NAMALWA (cell line): ENCODE data around the gene ZNF519.
A peak's percentile ranks its signal among the peaks of the same experiment; 100 is the strongest.

ENCODE experiments used
- DNase-seq: peaks from one replicate; pipeline ENCODE4 v3.0.0-alpha.2; 2015; ENCODE audit warnings: low spot score

ZNF519 gene

DNA sequence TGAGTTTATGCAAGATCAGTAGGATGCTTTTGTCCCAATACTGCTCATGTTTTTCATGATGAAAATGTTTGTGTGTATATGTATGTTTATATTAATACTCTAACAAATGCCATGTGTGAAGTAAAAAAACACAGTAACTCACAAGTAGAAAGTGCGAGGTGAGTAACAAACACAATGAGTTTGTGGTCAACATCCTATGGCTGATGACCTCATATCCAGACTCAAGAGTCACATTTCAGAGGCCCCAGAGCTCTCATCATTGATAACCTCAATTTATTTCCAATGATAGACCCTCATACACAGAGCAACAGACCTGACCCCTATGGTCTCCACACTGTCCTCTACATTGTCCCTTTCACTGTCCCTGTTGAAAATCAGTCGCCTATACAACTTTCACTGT is 34.5 kb downstream of the ZNF519 start:
- no peak for DNase-seq

DNA sequence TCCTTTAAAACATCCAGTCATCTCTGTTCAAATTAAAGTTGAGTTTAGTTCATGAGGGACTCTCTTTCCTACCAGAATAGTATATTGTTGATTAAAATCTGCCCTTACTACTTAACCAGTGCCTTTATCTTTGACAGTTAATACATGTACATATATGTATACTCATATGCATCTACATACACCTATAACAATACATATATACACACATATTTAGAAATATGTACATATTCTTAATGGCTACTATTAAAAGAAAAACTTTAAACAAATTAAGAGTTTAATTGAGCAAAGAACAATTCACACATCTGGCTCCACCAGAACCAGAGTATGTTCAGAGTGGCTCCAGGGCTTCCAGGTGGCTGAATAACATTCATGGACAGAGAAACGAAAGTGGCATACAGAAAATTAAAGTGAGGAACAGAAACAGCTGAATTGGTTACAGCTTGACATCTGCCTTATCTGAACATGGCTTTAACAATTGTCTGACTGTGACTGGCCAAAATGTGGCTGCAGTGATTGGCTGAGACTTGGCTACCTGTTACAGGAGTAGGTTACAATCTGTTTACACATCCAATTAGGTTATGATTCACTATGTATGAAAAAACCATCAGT is 38.8 kb downstream of the ZNF519 start:
- no peak for DNase-seq

DNA sequence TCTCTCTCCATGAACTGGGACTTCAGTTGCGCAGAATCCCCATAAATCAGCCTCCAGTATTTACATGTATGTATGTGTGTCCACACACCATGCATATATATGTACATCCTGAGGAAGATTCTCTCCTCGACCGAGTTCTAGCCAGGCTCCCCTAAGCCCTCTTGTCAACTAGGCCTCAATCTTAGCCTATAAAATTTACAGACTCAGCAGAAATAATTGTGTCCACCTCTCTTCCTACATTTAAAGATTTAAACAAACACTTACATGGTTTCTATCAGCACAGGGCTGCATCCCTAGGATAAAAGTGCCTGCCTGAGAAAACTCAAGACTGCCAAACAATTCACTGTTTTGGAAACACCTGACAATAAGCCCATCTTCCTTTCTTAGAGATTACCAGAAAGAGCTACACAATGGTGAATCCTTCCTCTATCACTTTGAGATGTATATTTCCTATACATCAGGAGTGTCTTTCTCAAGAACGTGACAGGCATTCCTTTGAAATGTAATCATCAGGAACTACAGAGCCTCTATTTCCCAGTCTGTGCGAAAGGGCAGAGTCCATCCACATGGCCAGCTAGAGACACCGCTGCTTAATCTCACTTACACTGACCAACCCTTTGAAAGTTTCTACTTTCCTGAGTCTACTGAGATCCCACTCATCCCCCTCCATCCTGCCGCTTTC is 39.5 kb downstream of the ZNF519 start:
- DNase-seq: no peak

DNA sequence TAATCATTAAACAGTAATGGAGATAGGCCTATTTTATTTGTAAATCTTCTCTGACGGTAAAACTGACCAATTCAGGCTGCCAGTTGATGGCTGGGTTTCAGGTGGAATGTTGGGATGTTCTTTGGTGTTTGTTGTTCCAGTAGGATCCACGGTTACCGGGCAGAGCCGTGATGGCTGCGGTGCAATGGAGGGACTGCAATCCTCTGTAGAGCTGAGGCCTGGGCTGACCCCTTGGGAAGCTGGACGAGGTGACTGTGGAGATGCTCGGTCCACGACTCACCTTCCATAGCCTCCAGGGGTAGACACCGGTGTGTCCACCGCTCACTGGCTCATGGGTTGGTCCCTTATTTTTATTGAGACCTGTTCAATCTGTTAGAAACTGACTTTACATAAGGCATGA is 42.5 kb downstream of the ZNF519 start:
- DNase-seq: no peak

DNA sequence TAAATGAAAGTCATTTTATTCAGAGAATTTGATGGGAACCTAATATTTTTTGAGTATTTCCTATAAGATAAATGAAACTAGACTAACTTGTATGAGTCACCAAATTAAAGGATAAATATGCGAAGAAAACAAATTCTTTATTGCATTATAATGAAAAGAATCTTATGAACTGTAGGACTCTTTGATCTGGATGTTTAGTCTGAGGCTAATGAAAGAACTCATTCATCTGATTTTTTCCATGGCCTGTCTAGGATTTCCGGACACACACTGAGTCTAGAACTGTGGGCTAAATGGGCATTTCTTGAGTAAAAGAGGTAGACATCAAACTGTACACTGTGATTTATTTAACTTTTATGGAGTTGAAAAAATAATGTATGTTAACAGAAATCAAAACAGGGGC is 43.0 kb downstream of the ZNF519 start:
- no peak for DNase-seq

DNA sequence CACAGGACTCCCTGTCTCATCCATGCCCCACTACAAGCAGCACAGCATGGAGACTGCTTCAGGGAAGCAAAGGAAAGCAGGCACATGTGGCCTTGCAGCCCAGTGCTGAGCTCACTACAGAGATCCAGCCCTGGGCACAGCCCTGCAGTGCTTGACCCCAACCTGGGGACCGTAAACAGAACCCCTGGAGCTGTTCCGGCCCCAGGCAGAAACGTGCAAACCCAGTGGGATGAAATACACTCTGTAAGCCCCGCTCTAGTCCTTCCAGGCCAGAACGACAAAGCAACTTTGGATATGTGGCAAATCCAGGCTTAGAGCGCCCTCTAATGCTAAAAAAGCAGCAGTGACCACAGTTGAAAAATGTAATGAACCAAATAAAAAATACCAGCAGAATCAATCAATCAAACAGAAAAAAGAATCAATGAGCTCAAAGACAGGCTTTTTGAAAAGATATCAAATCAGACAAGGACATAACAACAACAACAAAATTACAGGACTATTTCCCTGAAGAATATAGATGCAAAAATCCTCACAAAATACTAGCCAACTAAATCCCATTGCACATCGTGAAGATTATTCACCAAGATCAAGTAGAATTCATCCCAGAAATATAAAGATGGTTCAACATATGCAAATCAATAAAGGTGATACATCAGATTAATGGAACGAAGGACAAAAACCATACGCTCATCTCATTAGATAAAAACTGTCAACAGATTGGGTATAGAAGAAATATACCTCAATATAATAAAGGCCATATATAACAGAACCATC is 45.6 kb downstream of the ZNF519 start:
- DNase-seq: peak; percentile 70

DNA sequence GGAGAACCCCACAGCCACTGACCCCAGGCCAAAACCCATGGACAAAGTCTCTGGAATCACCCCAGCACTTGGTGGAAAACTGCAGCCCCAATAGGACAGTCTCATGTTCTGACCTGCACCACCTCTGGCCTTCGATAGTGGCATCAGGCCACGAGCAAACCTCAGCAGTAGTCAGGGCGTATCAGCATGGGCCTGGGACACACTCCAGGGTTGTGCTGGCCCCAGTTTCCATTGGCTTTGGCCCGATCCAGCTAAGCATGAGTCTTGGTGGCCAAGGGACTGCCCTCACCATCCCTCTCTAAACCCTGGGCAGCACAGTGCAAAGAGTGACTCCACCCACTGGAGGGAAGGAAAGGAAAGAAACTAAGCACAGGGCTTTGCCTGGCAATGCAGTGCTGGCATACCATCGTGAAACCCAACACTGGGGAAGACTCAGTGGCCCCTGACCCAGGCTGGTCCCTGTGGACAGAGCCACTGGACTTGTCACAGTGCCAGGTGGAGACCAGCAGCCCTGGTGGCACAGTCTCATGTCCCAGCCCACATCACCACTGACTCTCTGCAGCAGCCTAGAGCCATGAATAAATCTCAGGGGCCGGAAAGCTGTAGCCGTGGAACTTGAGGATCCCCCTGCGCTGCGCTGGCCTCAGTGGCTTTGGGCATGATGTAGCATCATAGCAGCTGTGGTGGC is 46.3 kb downstream of the ZNF519 start:
- no peak for DNase-seq

DNA sequence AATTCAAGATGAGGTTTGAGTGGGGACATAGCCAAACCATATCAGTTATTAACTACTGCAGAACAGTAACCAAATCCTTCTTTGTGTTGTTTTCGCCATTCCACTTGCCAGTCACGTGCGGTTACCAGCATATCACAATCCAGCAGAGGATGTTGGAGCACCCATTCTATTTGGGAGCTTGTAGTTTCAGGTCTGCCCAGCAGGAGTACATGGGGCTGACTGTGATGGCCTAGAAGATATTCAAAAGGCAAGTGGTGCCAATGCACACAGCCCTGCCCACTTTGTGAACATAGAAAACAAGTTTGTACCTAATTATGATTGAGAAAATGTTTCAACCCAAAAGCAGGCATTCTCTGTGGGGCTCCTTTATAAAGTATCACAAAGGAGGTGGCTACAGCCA is 57.0 kb downstream of the ZNF519 start:
- DNase-seq: peak; percentile 14

DNA sequence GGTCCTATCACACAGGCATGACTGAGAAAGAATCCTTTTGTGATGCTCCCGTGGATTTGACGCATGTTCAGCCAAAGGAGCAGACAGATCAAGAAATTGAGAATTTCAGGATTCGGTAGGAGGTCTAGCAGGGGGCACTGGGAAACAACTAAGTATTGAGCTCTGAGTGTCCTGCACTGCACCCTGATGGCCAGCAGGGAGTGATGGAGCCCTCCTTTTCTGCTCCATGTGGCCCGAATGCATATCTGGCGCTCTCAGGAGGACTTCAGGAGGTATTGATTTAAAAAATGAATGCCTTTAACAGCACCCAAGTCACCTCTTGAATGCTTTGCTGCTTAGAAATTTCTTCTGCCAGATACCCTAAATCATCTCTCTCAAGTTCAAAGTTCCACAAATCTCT is 58.0 kb downstream of the ZNF519 start:
- peak; percentile 42 for DNase-seq

DNA sequence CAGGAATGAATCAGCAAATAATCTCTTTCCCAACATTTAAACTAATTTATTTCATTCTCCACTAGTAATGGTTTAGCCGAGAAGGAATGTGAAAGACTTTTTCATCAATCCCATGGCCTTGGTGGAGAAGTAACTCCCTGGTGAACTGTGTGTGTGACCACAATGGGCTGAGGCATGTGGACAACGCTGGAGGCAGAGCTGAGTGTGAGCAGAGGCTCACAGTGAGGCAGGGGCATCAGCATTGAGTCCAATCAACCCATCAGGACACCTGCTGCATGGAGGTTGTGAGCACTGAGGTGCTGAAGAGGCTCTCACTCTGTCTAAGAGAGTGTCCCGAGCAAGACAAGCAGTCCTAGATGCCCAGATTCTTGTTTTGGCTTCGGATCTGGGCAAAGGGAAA is 78.6 kb downstream of the ZNF519 start:
- no peak for DNase-seq
